Hepatocyte (in vitro differentiated cells): ENCODE data around the gene TSPO2. TPM values are rescaled to one million over a fixed set of nuclear protein-coding genes. Genes with fewer than 3 reads are reported as not detected.

Source experiments
- DNase-seq: peaks from one replicate; pipeline ENCODE4 v3.0.0-alpha.2; 2016; ENCODE audit warnings: low spot score
- H2AFZ ChIP-seq: fragments of 200-600 bp; sonication (generic); 2 replicates; pipeline ENCODE4 v1.6.0; 2016; ENCODE audit warnings: antibody characterized with exemption, mild to moderate bottlenecking
- H3K27ac ChIP-seq: fragments of 200-600 bp; sonication (generic); 2 replicates; pipeline ENCODE4 v1.5.1; 2016; ENCODE audit warnings: mild to moderate bottlenecking
- H3K27me3 ChIP-seq: fragments of 200-600 bp; sonication (generic); 2 replicates; pipeline ENCODE4 v1.6.1; 2016
- H3K36me3 ChIP-seq: fragments of 200-600 bp; sonication (generic); replicated peaks from 2 replicates; pipeline ENCODE4 v1.5.1; 2016; ENCODE audit warnings: low read depth; ENCODE audit not compliant: insufficient read depth
- H3K4me1 ChIP-seq: fragments of 200-600 bp; sonication (generic); 2 replicates; pipeline ENCODE4 v1.5.1; 2016; ENCODE audit warnings: mild to moderate bottlenecking, moderate library complexity; ENCODE audit not compliant: insufficient read depth
- H3K4me2 ChIP-seq: fragments of 200-600 bp; sonication (generic); 2 replicates; pipeline ENCODE4 v1.6.0; 2016
- H3K4me3 ChIP-seq: fragments of 200-600 bp; sonication (generic); 2 replicates; pipeline ENCODE4 v1.5.1; 2016; ENCODE audit warnings: mild to moderate bottlenecking
- H3K79me2 ChIP-seq: fragments of 200-600 bp; sonication (generic); 2 replicates; pipeline ENCODE4 v1.6.0; 2017; ENCODE audit warnings: mild to moderate bottlenecking
- H3K9me2 ChIP-seq: fragments of 200-600 bp; sonication (generic); replicated peaks from 2 replicates; pipeline ENCODE4 v1.6.0; 2017; ENCODE audit warnings: mild to moderate bottlenecking; ENCODE audit not compliant: insufficient read depth
- H3K9me3 ChIP-seq: fragments of 200-600 bp; sonication (generic); 2 replicates; pipeline ENCODE4 v1.5.1; 2016; ENCODE audit warnings: low read depth, mild to moderate bottlenecking
- H4K20me1 ChIP-seq: fragments of 200-600 bp; sonication (generic); 2 replicates; pipeline ENCODE4 v1.6.0; 2016; ENCODE audit warnings: mild to moderate bottlenecking; ENCODE audit not compliant: insufficient read depth, poor library complexity, severe bottlenecking
- EZH2 ChIP-seq: fragments of 200-600 bp; sonication (generic); IDR thresholded peaks from 2 replicates; pipeline ENCODE4 v1.6.1; 2016; ENCODE audit warnings: antibody characterized with exemption, mild to moderate bottlenecking, borderline replicate concordance
- EZH2phosphoT487 ChIP-seq: fragments of 200-600 bp; sonication (generic); IDR thresholded peaks from one replicate; pipeline ENCODE4 v1.6.1; 2018; ENCODE audit warnings: antibody characterized with exemption, mild to moderate bottlenecking, low read depth, moderate library complexity; ENCODE audit not compliant: unreplicated experiment, severe bottlenecking
- WGBS: methylation state at CpG from one replicate; pipeline ENCODE4 v1.1.6; 2016; ENCODE audit warnings: low lambda C conversion rate; ENCODE audit errors: missing lambda C conversion rate; 5-methylcytosine and 5-hydroxymethylcytosine counted together
- polyA plus RNA-seq: library from polyadenylated mRNA; unstranded; fragments of >200 nt; fragmentation: Nextera tagmentation; extraction: Ambion mirVana; gene quantifications from 2 replicates; pipeline ENCODE4 v1.2.1, GENCODE V29; 2016
- total RNA-seq: library from RNA; depleted of rRNA; stranded (reverse); fragments of >200 nt; gene quantifications from 2 replicates; pipeline ENCODE4 v1.2.3, GENCODE V29; 2014
- TF ChIP-seq, protein P1 (sequence below): fragments of 200-600 bp; sonication (generic); IDR thresholded peaks from 2 replicates; pipeline ENCODE4 v1.5.1; 2016; ENCODE audit warnings: antibody characterized with exemption, mild to moderate bottlenecking; ENCODE audit not compliant: poor library complexity

The TSPO2 gene
- total and polyA plus RNA-seq, 2 experiments from 2014 or later: 0.27 to 0.36 TPM

GRCh38 chr6:41077536-41077935 lies 35.3 kb downstream of the TSPO2 start:
- no peak overlapping the region for H3K4me3 ChIP-seq
- no peaks in the 10 kb centered on the region for H3K9me3 ChIP-seq
- H2AFZ ChIP-seq: no peak overlapping the region
- no peaks in the 10 kb centered on the region for H3K27me3 ChIP-seq
- H3K4me1 ChIP-seq: peaks cover 15% of the 10 kb centered on the region
- no peak overlapping the region for H3K27ac ChIP-seq
- TF ChIP-seq EZH2phosphoT487 (no peak), EZH2 (no peak)
- TF ChIP-seq, protein P1, sequence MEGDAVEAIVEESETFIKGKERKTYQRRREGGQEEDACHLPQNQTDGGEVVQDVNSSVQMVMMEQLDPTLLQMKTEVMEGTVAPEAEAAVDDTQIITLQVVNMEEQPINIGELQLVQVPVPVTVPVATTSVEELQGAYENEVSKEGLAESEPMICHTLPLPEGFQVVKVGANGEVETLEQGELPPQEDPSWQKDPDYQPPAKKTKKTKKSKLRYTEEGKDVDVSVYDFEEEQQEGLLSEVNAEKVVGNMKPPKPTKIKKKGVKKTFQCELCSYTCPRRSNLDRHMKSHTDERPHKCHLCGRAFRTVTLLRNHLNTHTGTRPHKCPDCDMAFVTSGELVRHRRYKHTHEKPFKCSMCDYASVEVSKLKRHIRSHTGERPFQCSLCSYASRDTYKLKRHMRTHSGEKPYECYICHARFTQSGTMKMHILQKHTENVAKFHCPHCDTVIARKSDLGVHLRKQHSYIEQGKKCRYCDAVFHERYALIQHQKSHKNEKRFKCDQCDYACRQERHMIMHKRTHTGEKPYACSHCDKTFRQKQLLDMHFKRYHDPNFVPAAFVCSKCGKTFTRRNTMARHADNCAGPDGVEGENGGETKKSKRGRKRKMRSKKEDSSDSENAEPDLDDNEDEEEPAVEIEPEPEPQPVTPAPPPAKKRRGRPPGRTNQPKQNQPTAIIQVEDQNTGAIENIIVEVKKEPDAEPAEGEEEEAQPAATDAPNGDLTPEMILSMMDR: no peak
- H3K4me2 ChIP-seq: no peak overlapping the region
- peaks cover 86% of the 10 kb centered on the region for H3K79me2 ChIP-seq
- no peak for DNase-seq
- no peaks in the 10 kb centered on the region for H3K9me2 ChIP-seq
- peaks cover 47% of the 10 kb centered on the region for H4K20me1 ChIP-seq
- 87% methylated on average over 2 of the region's 2 CpGs for WGBS
- no peaks in the 10 kb centered on the region for H3K36me3 ChIP-seq

- Histone ChIP-seq H3K9me3 (no peaks in the 10 kb centered on the region), H3K27ac (no peak overlapping the region), H2AFZ (no peak overlapping the region), H3K4me2 (no peak overlapping the region), H4K20me1 (peaks cover 47% of the 10 kb centered on the region), H3K4me1 (peaks cover 15% of the 10 kb centered on the region), H3K79me2 (peaks cover 91% of the 10 kb centered on the region), H3K36me3 (no peaks in the 10 kb centered on the region), H3K27me3 (no peaks in the 10 kb centered on the region), H3K4me3 (no peak overlapping the region), H3K9me2 (no peaks in the 10 kb centered on the region)
- TF ChIP-seq, protein P1: no peak
- TF ChIP-seq EZH2 (no peak), EZH2phosphoT487 (no peak)
- 80% methylated on average over 3 of the region's 3 CpGs for WGBS
- no peak for DNase-seq
Measured at GRCh38 chr6:41078101-41078500, 35.8 kb downstream of the TSPO2 start.

GRCh38 chr6:41079080-41079479 lies 36.8 kb downstream of the TSPO2 start:
- no peak overlapping the region for H3K4me3 ChIP-seq
- H3K9me3 ChIP-seq: no peaks in the 10 kb centered on the region
- no peak overlapping the region for H3K4me2 ChIP-seq
- no peaks in the 10 kb centered on the region for H3K36me3 ChIP-seq
- TF ChIP-seq EZH2phosphoT487: no peak
- no peak for TF ChIP-seq EZH2
- 81% methylated on average over 1 of the region's 1 CpG for WGBS
- H3K27ac ChIP-seq: no peak overlapping the region
- peaks cover 45% of the 10 kb centered on the region for H4K20me1 ChIP-seq
- no peaks in the 10 kb centered on the region for H3K9me2 ChIP-seq
- H3K79me2 ChIP-seq: peaks cover 95% of the 10 kb centered on the region
- H3K27me3 ChIP-seq: no peaks in the 10 kb centered on the region
- DNase-seq: no peak
- peaks cover 15% of the 10 kb centered on the region for H3K4me1 ChIP-seq
- H2AFZ ChIP-seq: no peak overlapping the region

DNA sequence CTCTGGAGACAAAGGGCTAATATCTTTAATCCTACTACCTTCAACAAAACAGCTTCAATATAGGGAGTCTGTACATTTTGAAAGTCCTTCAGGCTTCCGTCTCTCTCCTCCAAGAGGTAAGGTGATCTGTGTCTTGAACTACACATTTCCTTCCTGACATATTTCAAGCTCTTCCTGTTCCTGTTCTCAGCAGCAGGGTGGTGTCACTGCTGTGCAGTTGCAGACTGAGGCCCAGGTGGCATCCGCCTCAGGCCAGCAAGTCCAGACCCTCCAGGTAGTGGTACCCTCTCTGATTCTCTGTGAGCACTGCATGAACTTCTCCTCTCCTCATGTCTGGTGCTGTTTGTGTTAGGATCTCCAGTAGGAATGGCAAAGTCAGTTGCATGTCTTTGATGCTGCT lies 38.4 kb downstream of the TSPO2 start:
- TF ChIP-seq, protein P1: no peak
- TF ChIP-seq EZH2 (no peak), EZH2phosphoT487 (no peak)
- Histone ChIP-seq H3K79me2 (peaks cover 93% of the 10 kb centered on the region), H3K9me2 (no peaks in the 10 kb centered on the region), H3K9me3 (no peaks in the 10 kb centered on the region), H3K27me3 (no peaks in the 10 kb centered on the region), H4K20me1 (peaks cover 39% of the 10 kb centered on the region), H3K27ac (no peak overlapping the region), H3K36me3 (no peaks in the 10 kb centered on the region), H3K4me2 (no peak overlapping the region), H3K4me1 (peaks cover 4% of the 10 kb centered on the region), H3K4me3 (no peak overlapping the region), H2AFZ (no peak overlapping the region)
- DNase-seq: no peak
- 98% methylated on average over 2 of the region's 2 CpGs for WGBS
